ENCODE measurements around the gene ACKR2. TPM values are rescaled to one million over a fixed set of nuclear protein-coding genes. Genes with fewer than 3 reads are reported as not detected.

Gene ACKR2
- under 1 TPM; 0.56 to 0.95 (median 0.72) TPM for total RNA-seq
- 0.72 TPM for total RNA-seq (2013)

- H3K36me3 Mint-ChIP-seq: no peaks in the 10 kb centered on the region
- intact Hi-C loops (cut with micrococcal nuclease): no loop called here
- 91% methylated on average over 5 of the region's 5 CpGs for WGBS (ENCODE audit: insufficient coverage)
- H3K4me3 ChIP-seq (ENCODE audit: low read length): no peak within 1 kb of the TSS
- H3K4me1 Mint-ChIP-seq: peaks cover 9 to 12% of the 10 kb centered on the region in 2 donors
- H3K27me3 ChIP-seq (ENCODE audit: control insufficient read depth, insufficient read depth, low read length): no peaks in the 10 kb centered on the region
- no peak within 1 kb of the TSS for H3K27ac Mint-ChIP-seq
- peaks cover 7% of the 10 kb centered on the region for H3K4me1 ChIP-seq (ENCODE audit: control insufficient read depth, insufficient read depth, low read length)
- no peaks in the 10 kb centered on the region for H3K36me3 ChIP-seq (ENCODE audit: control insufficient read depth, insufficient read depth, low read length)
- H3K9me3 Mint-ChIP-seq: no peaks in the 10 kb centered on the region
- ATAC-seq (no peak), DNase-seq (no peak)
- no peak for TF ChIP-seq CTCF (IDR thresholded peaks at IDR 0.05)
- H3K9me3 ChIP-seq (ENCODE audit: control insufficient read depth, insufficient read depth, low read length): no peaks in the 10 kb centered on the region
- H3K27me3 Mint-ChIP-seq (ENCODE audit: low read depth in 2 of 2): peaks cover 17 to 42% of the 10 kb centered on the region in 2 donors
- no peak within 1 kb of the TSS for H3K27ac ChIP-seq (ENCODE audit: low read length)
- no peak within 1 kb of the TSS for H3K4me3 Mint-ChIP-seq
Measured at GRCh38 chr3:42809202-42809601, at the start of gene ACKR2. Gene ACKR2, plus strand, starts transcription at chr3:42809445. Its CDS starts 55,058 bp downstream, at chr3:42864503.

DNA sequence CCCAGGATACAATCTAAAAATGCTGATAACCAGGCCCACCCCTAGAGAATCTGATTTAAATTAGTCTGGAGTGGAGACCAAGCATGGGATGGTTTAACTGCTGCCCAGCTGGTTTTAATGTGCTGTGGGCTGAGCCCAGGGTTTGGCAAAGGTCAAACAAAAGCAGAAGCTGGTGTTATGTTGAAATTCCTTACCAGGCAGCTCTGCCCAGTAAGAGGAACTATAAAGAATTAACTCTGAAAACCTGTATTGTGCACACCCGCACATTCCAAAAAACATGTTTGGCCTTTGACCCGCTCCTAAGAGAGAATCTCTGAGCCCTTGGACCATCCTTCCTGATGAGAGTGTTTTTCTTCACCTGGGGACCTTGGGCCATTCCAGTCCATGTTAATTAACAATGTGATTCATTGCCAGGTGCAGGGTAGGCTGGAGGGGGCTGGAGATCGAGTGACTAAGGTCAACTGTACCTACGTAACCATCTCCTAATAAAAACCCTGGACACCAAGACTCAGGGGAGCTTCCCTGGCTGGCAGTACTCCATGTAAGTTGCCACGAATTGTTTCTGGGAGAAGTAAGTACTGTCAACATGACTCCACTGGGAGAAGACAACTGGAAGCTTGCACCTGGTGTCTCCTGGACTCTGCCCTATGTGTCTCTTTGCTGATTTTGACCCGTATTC is 47.1 kb upstream of the ACKR2 start:
- 75% methylated on average over 6 of the region's 6 CpGs for WGBS (ENCODE audit: insufficient coverage)
- no peak overlapping the region for H3K27ac ChIP-seq (ENCODE audit: low read length)

GRCh38 chr3:42763021-42763420 is 46.2 kb upstream of the ACKR2 start:
- ATAC-seq (no peak), DNase-seq (no peak)
- Histone ChIP-seq H3K27ac (ENCODE audit: low read length) (no peak overlapping the region), H3K27me3 (ENCODE audit: control insufficient read depth, insufficient read depth, low read length) (no peaks in the 10 kb centered on the region), H3K4me3 (ENCODE audit: low read length) (no peak overlapping the region), H3K36me3 (ENCODE audit: control insufficient read depth, insufficient read depth, low read length) (no peaks in the 10 kb centered on the region), H3K4me1 (ENCODE audit: control insufficient read depth, insufficient read depth, low read length) (peaks cover 12% of the 10 kb centered on the region), H3K9me3 (ENCODE audit: control insufficient read depth, insufficient read depth, low read length) (no peaks in the 10 kb centered on the region)
- Mint-ChIP-seq H3K9me3 (no peaks in the 10 kb centered on the region), H3K36me3 (no peaks in the 10 kb centered on the region), H3K4me1 (no peaks in the 10 kb centered on the region), H3K27me3 (ENCODE audit: low read depth in 2 of 2) (peaks cover 11 to 12% of the 10 kb centered on the region in 2 donors), H3K4me3 (no peak overlapping the region), H3K27ac (no peak overlapping the region)
- intact Hi-C loops (cut with micrococcal nuclease): no loop called here
- TF ChIP-seq CTCF (IDR thresholded peaks at IDR 0.05): no peak
- WGBS (ENCODE audit: insufficient coverage): 76% methylated on average over 2 of the region's 2 CpGs

More for the DNA sequence above, 47.1 kb upstream of the ACKR2 start:
- no peak overlapping the region for H3K4me3 Mint-ChIP-seq
- Histone ChIP-seq H3K27me3 (ENCODE audit: control insufficient read depth, insufficient read depth, low read length) (no peaks in the 10 kb centered on the region), H3K9me3 (ENCODE audit: control insufficient read depth, insufficient read depth, low read length) (no peaks in the 10 kb centered on the region), H3K4me3 (ENCODE audit: low read length) (no peak overlapping the region), H3K4me1 (ENCODE audit: control insufficient read depth, insufficient read depth, low read length) (peaks cover 12% of the 10 kb centered on the region), H3K36me3 (ENCODE audit: control insufficient read depth, insufficient read depth, low read length) (no peaks in the 10 kb centered on the region)
- peaks cover 11 to 12% of the 10 kb centered on the region in 2 donors for H3K27me3 Mint-ChIP-seq (ENCODE audit: low read depth in 2 of 2)
- intact Hi-C loops (cut with micrococcal nuclease): no loop called here
- no peak overlapping the region for H3K27ac Mint-ChIP-seq
- H3K9me3 Mint-ChIP-seq: no peaks in the 10 kb centered on the region
- TF ChIP-seq CTCF (IDR thresholded peaks at IDR 0.05): no peak
- ATAC-seq (peak in 1 of 3 donors; percentile 70), DNase-seq (no peak)
- H3K4me1 Mint-ChIP-seq: no peaks in the 10 kb centered on the region
- no peaks in the 10 kb centered on the region for H3K36me3 Mint-ChIP-seq

DNA sequence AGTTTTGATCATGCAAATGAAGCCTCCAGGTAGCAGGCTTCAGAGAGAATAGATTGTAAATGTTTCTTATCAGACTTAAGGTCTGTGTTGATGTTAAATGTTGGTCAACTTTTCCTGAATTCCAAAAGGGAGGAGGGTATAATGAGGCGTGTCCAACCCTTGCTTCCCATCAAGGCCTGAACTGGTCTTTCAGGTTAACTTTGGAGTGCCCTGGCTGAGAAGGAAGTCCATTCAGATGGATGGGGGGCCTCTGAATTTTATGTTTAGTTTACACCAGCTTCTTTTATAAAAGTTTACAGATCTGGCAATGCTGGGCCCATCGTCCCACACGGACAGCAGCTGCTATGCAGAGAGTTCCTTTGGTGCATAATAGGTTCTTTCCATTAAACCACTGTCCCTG is 45.1 kb upstream of the ACKR2 start:
- WGBS (ENCODE audit: insufficient coverage): 96% methylated on average over 3 of the region's 3 CpGs
- DNase-seq: no peak
- intact Hi-C loops (cut with micrococcal nuclease): no loop called here
- Histone ChIP-seq H3K27me3 (ENCODE audit: control insufficient read depth, insufficient read depth, low read length) (no peaks in the 10 kb centered on the region), H3K9me3 (ENCODE audit: control insufficient read depth, insufficient read depth, low read length) (no peaks in the 10 kb centered on the region), H3K4me1 (ENCODE audit: control insufficient read depth, insufficient read depth, low read length) (peaks cover 12% of the 10 kb centered on the region), H3K36me3 (ENCODE audit: control insufficient read depth, insufficient read depth, low read length) (no peaks in the 10 kb centered on the region), H3K27ac (ENCODE audit: low read length) (no peak overlapping the region), H3K4me3 (ENCODE audit: low read length) (no peak overlapping the region)
- Mint-ChIP-seq H3K27ac (no peak overlapping the region), H3K9me3 (no peaks in the 10 kb centered on the region), H3K4me1 (no peaks in the 10 kb centered on the region), H3K4me3 (no peak overlapping the region), H3K27me3 (ENCODE audit: low read depth in 2 of 2) (peaks cover 2 to 4% of the 10 kb centered on the region in 2 donors), H3K36me3 (no peaks in the 10 kb centered on the region)
- ATAC-seq: no peak
- no peak for TF ChIP-seq CTCF (IDR thresholded peaks at IDR 0.05)

Measured in natural killer cell (primary cell).